GM12878 (cell line): ENCODE data around the gene SMPDL3B. TPM values are rescaled to one million over a fixed set of nuclear protein-coding genes. Genes with fewer than 3 reads are reported as not detected.

Source experiments
- HCFC1 ChIP-seq: fragments of 150-350 bp; IDR thresholded peaks from 2 replicates; pipeline ENCODE4 v1.6.1; 2014; ENCODE audit warnings: low read length
- IRF4 ChIP-seq: IDR thresholded peaks from 2 replicates; pipeline ENCODE4 v1.6.1; 2011; ENCODE audit warnings: low read depth, low read length
- MEF2A ChIP-seq: IDR thresholded peaks from 2 replicates; pipeline ENCODE4 v1.6.1; 2011; ENCODE audit warnings: low read depth, mild to moderate bottlenecking, low read length, moderate library complexity; ENCODE audit not compliant: insufficient read depth
- MYC ChIP-seq: IDR thresholded peaks from 2 replicates; pipeline ENCODE4 v1.6.1; 2011; ENCODE audit warnings: mild to moderate bottlenecking, low read length, moderate library complexity, inconsistent platforms; ENCODE audit not compliant: insufficient read depth, insufficient replicate concordance, insufficient read length, severe bottlenecking
- ZNF217 ChIP-seq: fragments of 450-650 bp; IDR thresholded peaks from 2 replicates; pipeline ENCODE4 v1.6.1; 2017; ENCODE audit warnings: antibody characterized with exemption, mild to moderate bottlenecking
- polyA plus RNA-seq, 11 experiments: library from polyadenylated mRNA; depleted of rRNA in 4 of 11; unstranded in 6 of 11; stranded (reverse) in 5 of 11; fragments of >200 nt; fragmentation: Nextera tagmentation in 4 of 11; fragmentation: Illumina TruSeq in 1 of 11; extraction: Ambion mirVana in 4 of 11; extraction: Trizol in 1 of 11; gene quantifications; 1 replicate in 1 of 11; 2 replicates in 10 of 11; pipeline versions ENCODE4 v1.2.1 to v1.2.3, GENCODE V29; 2011 to 2016; ENCODE audit warnings: inconsistent platforms in 2 of 11, missing spikeins in 2 of 11, low read depth in 1 of 11
- total RNA-seq, 4 experiments: library from RNA; depleted of rRNA in 3 of 4; stranded (reverse); fragments of >200 nt in 3 of 4; fragmentation: Illumina TruSeq in 1 of 4; extraction: Trizol in 1 of 4; gene quantifications; 2 replicates each; pipeline versions ENCODE4 v1.2.1 to v1.2.3, GENCODE V29; 2013 to 2021
- TF ChIP-seq, protein P1 (sequence below): fragments of 450-650 bp; IDR thresholded peaks from 2 replicates; pipeline ENCODE4 v1.6.1; 2018; ENCODE audit warnings: borderline replicate concordance, mild to moderate bottlenecking; ENCODE audit not compliant: partially characterized antibody
- TF ChIP-seq, protein P2 (sequence below): fragments of 450-650 bp; IDR thresholded peaks from 2 replicates; pipeline ENCODE4 v1.6.1; 2017; ENCODE audit warnings: antibody characterized with exemption, mild to moderate bottlenecking, moderate library complexity

The SMPDL3B gene
- total and polyA plus RNA-seq, 10 of the 15 experiments (the other 5 are each of a cell fraction or from before 2014, with no cell fraction given), result 0.56 to 2.7 (median 1.0) TPM

DNA sequence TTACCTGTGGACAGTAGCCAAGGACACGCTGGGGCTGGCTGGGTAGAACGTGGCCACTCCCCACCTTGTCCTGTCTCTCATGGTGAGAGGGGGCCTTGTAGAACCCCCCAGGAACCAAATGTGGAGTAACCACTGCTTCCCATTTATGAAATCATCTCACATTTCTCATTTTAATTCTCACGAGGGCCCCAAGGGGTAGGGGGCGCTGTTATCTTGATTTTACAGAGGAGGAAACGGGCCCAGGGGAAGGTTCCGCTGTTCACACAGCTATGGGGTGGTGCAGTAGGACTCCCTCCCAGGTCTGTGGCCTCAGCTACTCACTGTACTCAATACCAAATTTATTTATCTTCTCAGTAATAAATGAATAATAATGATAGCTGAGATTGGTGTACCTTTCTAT, 5.5 kb downstream of the SMPDL3B start (continued):
- TF ChIP-seq, protein P1, sequence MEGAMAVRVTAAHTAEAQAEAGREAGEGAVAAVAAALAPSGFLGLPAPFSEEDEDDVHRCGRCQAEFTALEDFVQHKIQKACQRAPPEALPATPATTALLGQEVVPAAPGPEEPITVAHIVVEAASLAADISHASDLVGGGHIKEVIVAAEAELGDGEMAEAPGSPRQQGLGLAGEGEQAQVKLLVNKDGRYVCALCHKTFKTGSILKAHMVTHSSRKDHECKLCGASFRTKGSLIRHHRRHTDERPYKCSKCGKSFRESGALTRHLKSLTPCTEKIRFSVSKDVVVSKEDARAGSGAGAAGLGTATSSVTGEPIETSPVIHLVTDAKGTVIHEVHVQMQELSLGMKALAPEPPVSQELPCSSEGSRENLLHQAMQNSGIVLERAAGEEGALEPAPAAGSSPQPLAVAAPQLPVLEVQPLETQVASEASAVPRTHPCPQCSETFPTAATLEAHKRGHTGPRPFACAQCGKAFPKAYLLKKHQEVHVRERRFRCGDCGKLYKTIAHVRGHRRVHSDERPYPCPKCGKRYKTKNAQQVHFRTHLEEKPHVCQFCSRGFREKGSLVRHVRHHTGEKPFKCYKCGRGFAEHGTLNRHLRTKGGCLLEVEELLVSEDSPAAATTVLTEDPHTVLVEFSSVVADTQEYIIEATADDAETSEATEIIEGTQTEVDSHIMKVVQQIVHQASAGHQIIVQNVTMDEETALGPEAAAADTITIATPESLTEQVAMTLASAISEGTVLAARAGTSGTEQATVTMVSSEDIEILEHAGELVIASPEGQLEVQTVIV, result no peak
- no peak for TF ChIP-seq ZNF217
- TF ChIP-seq, protein P2, sequence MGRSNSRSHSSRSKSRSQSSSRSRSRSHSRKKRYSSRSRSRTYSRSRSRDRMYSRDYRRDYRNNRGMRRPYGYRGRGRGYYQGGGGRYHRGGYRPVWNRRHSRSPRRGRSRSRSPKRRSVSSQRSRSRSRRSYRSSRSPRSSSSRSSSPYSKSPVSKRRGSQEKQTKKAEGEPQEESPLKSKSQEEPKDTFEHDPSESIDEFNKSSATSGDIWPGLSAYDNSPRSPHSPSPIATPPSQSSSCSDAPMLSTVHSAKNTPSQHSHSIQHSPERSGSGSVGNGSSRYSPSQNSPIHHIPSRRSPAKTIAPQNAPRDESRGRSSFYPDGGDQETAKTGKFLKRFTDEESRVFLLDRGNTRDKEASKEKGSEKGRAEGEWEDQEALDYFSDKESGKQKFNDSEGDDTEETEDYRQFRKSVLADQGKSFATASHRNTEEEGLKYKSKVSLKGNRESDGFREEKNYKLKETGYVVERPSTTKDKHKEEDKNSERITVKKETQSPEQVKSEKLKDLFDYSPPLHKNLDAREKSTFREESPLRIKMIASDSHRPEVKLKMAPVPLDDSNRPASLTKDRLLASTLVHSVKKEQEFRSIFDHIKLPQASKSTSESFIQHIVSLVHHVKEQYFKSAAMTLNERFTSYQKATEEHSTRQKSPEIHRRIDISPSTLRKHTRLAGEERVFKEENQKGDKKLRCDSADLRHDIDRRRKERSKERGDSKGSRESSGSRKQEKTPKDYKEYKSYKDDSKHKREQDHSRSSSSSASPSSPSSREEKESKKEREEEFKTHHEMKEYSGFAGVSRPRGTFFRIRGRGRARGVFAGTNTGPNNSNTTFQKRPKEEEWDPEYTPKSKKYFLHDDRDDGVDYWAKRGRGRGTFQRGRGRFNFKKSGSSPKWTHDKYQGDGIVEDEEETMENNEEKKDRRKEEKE, result no peak
- no peak for TF ChIP-seq MYC
- no peak for TF ChIP-seq MEF2A
- no peak for TF ChIP-seq HCFC1
- no peak for TF ChIP-seq IRF4
- TF ChIP-seq, all 136 proteins: peak for 3
